Nasal cavity respiratory epithelium epithelial cell of viscerocranial mucosa (primary cell): Measurements from ENCODE around the gene SNRPB. TPM values are rescaled to one million over a fixed set of nuclear protein-coding genes. Genes with fewer than 3 reads are reported as not detected.

Source experiments
- total RNA-seq: library from RNA; depleted of rRNA; stranded (reverse); fragments of >200 nt; gene quantifications from 2 replicates; pipeline ENCODE4 v1.2.3, GENCODE V29; 2014

The SNRPB gene
- total RNA-seq: 112 and 222 TPM in 2 replicates

DNA sequence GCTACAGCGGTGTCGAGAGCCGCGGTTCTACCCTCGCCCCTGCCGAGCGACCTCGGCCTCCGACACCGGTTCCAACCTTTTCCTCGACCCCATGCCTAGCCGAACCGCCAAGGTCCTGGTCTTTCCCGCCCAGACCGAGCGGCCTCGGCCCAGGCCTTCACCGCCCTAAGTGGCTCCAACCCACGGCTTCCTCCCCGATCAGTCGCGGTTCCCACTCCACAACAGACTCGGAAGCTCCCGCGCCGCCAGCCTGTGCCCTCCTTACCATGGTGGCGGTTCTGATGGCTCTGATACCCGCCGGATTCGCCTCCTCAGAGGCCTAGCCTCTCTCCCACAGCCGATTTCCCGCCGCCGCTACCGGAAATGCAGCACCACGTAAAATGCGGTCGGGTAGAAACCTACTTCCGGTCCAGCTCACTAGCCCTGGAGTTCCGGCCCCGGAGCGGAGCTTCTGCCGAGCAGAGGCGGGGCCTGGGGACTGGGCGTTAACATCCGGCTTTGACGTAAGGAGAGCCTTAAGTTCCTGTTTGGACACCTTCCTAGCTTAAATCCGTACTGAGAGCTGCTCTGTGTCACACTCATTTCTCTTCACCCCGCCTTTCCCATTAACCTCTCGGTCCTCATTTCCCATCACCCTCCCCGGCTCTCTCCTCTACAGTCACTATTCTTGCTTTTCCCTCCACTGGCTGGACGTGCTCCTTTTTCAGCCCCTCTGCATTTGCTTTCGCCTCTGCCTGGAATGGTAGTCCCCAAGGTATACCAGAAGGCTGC, at the start of gene SNRPB:
Gene SNRPB, minus strand, starts transcription at position 367 of the 771 bp plus-strand sequence. Its CDS starts 99 bp downstream, at position 268.

DNA sequence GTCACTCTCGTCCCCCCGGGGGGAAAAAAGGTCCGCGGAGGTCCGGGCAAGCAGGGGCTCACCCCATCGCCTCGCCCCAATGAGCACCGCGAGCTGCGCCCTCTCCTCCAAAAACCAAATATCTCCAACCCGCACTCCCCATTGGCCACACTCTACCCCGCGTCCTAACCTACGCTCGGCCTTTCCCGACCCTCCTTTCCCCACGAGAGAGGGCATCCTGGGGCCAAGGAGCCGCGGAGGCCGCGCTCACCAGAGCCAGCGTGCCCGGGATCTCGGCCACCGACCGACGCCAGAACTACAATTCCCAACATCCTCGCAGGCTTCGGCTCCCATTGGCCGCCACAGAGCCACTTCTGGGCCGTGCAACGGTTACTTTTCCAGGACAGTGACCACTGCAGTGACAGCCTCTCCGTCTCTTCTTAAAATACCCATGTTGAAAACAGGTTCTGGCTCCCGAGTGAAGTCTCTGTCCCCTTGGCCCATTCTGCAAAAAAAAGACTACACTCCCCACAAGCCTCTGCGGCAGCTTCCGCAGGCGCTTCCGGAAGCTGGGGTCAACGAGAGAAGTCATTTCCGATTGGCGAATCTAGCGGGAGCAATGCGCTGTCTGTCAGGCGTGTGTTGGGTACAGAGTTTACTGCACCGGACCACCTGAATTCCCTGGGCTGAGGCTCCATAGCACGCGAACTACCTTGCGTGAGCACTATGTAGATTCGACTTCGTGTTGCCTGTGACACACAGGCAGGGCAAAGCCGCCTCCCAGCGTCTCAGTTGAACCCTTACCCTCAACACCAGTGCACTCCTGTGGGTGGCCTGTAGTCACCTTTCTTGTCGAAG, 38.3 kb upstream of the SNRPB start, which contains the start of gene ZNF343:
Gene ZNF343, minus strand, starts transcription at position 285 of the 837 bp plus-strand sequence. CDS start 15,020 bp downstream, outside the sequence.

Other genes with a start within 250 kb of the SNRPB start
- 16.7 TPM in 1 of 2 replicates, not detected in the other for gene TGM3, start 174.8 kb downstream of the SNRPB start, total RNA-seq
- not detected in 2 replicates for gene TGM6, start 89.9 kb downstream of the SNRPB start, total RNA-seq
- gene ZNF343, start 38.1 kb upstream of the SNRPB start, total RNA-seq: 10.6 and 17.2 TPM in 2 replicates
- not detected in 2 replicates for gene TMC2, start 65.8 kb upstream of the SNRPB start, total RNA-seq
- gene NOP56, start 181.8 kb upstream of the SNRPB start, total RNA-seq: 227 and 236 TPM in 2 replicates
- 67.0 and 78.5 TPM in 2 replicates for gene IDH3B, start 193.4 kb upstream of the SNRPB start, total RNA-seq
- 1.0 and 2.6 TPM in 2 replicates for gene EBF4, start 222.0 kb upstream of the SNRPB start, total RNA-seq